ENCODE measurements around the gene CACNA2D3.

GRCh38 chr3:54374214-54374852 is 252.0 kb downstream of the CACNA2D3 start:
- TF ChIP-seq POLR2AphosphoS5 (IDR thresholded peaks at IDR 0.05; ENCODE audit: low read depth, low read length) = no peak
- TF ChIP-seq TAF1 (IDR thresholded peaks at IDR 0.05; ENCODE audit: borderline replicate concordance, insufficient read depth, low read length) = no peak
